Thymus (tissue), 14 donors: Measurements from ENCODE around the gene SLC25A6. TPM values are rescaled to one million over a fixed set of nuclear protein-coding genes. Genes with fewer than 3 reads are reported as not detected.

Source experiments
- DNase-seq, 9 donors: peaks; one replicate each; pipeline ENCODE4 v3.0.0-alpha.2; 2013; ENCODE audit warnings: low spot score in 9 of 9, low read depth in 6 of 9, missing footprints in 1 of 9
- H3K27ac ChIP-seq, 2 donors: one replicate each; pipeline ENCODE4 v1.5.1; 2013; ENCODE audit warnings: control low read depth in 1 of 2, low read depth in 1 of 2, low read length in 1 of 2, mild to moderate bottlenecking in 1 of 2, moderate library complexity in 1 of 2
- H3K27me3 ChIP-seq, 2 donors: one replicate each; pipeline ENCODE4 v1.5.1; 2013; ENCODE audit warnings: low read length in 1 of 2; ENCODE audit not compliant: control insufficient read depth in 2 of 2, insufficient read depth in 1 of 2
- H3K36me3 ChIP-seq, 2 donors: one replicate each; pipeline ENCODE4 v1.5.1; 2013; ENCODE audit warnings: low read length in 1 of 2, mild to moderate bottlenecking in 1 of 2, moderate library complexity in 1 of 2; ENCODE audit not compliant: control insufficient read depth in 2 of 2, insufficient read depth in 2 of 2
- H3K4me1 ChIP-seq, 2 donors: one replicate each; pipeline ENCODE4 v1.5.1; 2013; ENCODE audit warnings: low read length in 2 of 2; ENCODE audit not compliant: control insufficient read depth in 2 of 2, insufficient read depth in 2 of 2
- H3K4me3 ChIP-seq, 2 donors: one replicate each; pipeline ENCODE4 v1.5.1; 2013; ENCODE audit warnings: low read length in 2 of 2, control low read depth in 1 of 2, mild to moderate bottlenecking in 1 of 2
- H3K9me3 ChIP-seq, 2 donors: one replicate each; pipeline ENCODE4 v1.5.1; 2013; ENCODE audit warnings: low read length in 1 of 2, mild to moderate bottlenecking in 1 of 2; ENCODE audit not compliant: control insufficient read depth in 2 of 2, insufficient read depth in 1 of 2
- WGBS: extraction: QIAGEN DNeasy Blood & Tissue Kit; methylation state at CpG from one replicate; pipeline ENCODE4 v1.1.7; 2013; 5-methylcytosine and 5-hydroxymethylcytosine counted together
- long read RNA-seq, 10 donors: transcript quantifications; one replicate each; lab custom pipeline, GENCODE V29; 2026
- polyA plus RNA-seq: library from polyadenylated mRNA; stranded (reverse); fragments of 200-250 nt; gene quantifications from one replicate; pipeline ENCODE4 v1.2.3, GENCODE V29; 2013
- total RNA-seq: library from RNA; stranded (reverse); fragments of 120-200 nt; gene quantifications from one replicate; pipeline ENCODE4 v1.2.4, GENCODE V29; 2013
- donor health status: healthy.

Gene SLC25A6
- total RNA-seq (139 TPM), polyA plus RNA-seq (230 TPM)
- long read RNA-seq, donor 1, transcript SLC25A6-201 (4 exons, 2,062 nt), result major isoform, 39 of 44 reads
- long read RNA-seq, donor 1, partial matches to known transcripts, result 5 of 44 reads
- long read RNA-seq, donor 1, other reads (novel, unspliced or antisense), result 0 of 44 reads
- long read RNA-seq, donor 2, transcript SLC25A6-201 (4 exons, 2,062 nt), result major isoform, 737 of 1,204 reads
- long read RNA-seq, donor 2, partial matches to known transcripts, result 447 of 1,204 reads
- long read RNA-seq, donor 2, other reads (novel, unspliced or antisense), result 19 of 1,204 reads
- long read RNA-seq, donor 3, transcript SLC25A6-201 (4 exons, 2,062 nt), result major isoform, 412 of 516 reads
- long read RNA-seq, donor 3, partial matches to known transcripts, result 95 of 516 reads
- long read RNA-seq, donor 3, other reads (novel, unspliced or antisense), result 9 of 516 reads
- long read RNA-seq, donor 4, transcript SLC25A6-201 (4 exons, 2,062 nt), result major isoform, 198 of 239 reads
- long read RNA-seq, donor 4, partial matches to known transcripts, result 41 of 239 reads
- long read RNA-seq, donor 4, other reads (novel, unspliced or antisense), result 0 of 239 reads
- long read RNA-seq, donor 5, transcript SLC25A6-201 (4 exons, 2,062 nt), result major isoform, 579 of 705 reads
- long read RNA-seq, donor 5, partial matches to known transcripts, result 108 of 705 reads
- long read RNA-seq, donor 5, other reads (novel, unspliced or antisense), result 18 of 705 reads
- long read RNA-seq, donor 6, transcript SLC25A6-201 (4 exons, 2,062 nt), result major isoform, 328 of 554 reads
- long read RNA-seq, donor 6, partial matches to known transcripts, result 219 of 554 reads
- long read RNA-seq, donor 6, other reads (novel, unspliced or antisense), result 7 of 554 reads
- long read RNA-seq, donor 7, transcript SLC25A6-201 (4 exons, 2,062 nt), result major isoform, 301 of 369 reads
- long read RNA-seq, donor 7, partial matches to known transcripts, result 68 of 369 reads
- long read RNA-seq, donor 7, other reads (novel, unspliced or antisense), result 0 of 369 reads
- long read RNA-seq, donor 8, transcript SLC25A6-201 (4 exons, 2,062 nt), result major isoform, 157 of 188 reads
- long read RNA-seq, donor 8, partial matches to known transcripts, result 31 of 188 reads
- long read RNA-seq, donor 8, other reads (novel, unspliced or antisense), result 0 of 188 reads
- long read RNA-seq, donor 9, transcript SLC25A6-201 (4 exons, 2,062 nt), result major isoform, 203 of 236 reads
- long read RNA-seq, donor 9, partial matches to known transcripts, result 33 of 236 reads
- long read RNA-seq, donor 9, other reads (novel, unspliced or antisense), result 0 of 236 reads
- long read RNA-seq, donor 10, transcript SLC25A6-201 (4 exons, 2,062 nt), result major isoform, 272 of 361 reads
- long read RNA-seq, donor 10, partial matches to known transcripts, result 83 of 361 reads
- long read RNA-seq, donor 10, other reads (novel, unspliced or antisense), result 6 of 361 reads

DNA sequence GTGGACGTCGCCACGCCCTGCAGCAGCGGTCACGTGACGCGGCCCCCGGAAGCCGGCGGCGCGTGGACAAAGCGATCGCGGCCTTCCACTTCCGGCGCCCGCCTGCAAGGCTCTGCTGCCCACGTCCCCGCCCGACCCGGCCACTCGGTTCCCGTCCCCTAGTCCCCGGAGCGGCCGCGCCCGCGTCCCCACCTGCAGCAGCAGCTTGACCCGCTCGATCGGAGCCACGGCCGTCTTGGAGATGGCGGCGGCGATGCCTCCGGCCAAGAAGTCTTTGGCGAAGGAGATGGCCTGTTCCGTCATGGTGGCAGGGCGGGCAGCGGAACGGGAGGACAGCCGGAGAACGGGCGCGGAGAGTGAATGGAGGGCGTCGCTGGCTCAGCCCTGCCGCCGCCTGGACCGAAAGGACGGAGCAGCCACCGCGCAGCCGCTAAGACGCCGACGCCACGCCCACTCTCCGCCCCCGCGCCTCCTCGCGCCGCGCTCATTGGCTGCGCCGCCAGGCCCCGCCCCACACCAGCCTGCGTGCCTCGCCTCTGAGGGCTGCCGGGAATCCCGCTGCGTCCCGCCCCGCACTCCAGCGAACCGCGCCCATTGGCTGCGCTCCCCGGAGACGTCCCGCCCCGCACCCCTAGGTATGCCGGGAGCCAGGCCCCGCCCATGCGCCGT is at the start of gene SLC25A6:
Gene SLC25A6, minus strand, starts transcription at position 407 of the 669 bp plus-strand sequence. Its CDS starts 104 bp downstream, at position 303.
- Histone ChIP-seq H3K4me3 (peak within 1 kb of the TSS; percentile 80 to 99), H3K9me3 (peaks cover 0 to 7% of the 10 kb centered on the region in 2 donors), H3K36me3 (peaks cover 41 to 48% of the 10 kb centered on the region in 2 donors), H3K4me1 (peaks cover 8 to 15% of the 10 kb centered on the region in 2 donors), H3K27me3 (no peaks in the 10 kb centered on the region), H3K27ac (peak within 1 kb of the TSS; percentile 98 to 99)
- peak; percentile 91 to 98 (median 96) for DNase-seq
- WGBS, result under 1% methylated on average over 90 of the region's 90 CpGs

DNA sequence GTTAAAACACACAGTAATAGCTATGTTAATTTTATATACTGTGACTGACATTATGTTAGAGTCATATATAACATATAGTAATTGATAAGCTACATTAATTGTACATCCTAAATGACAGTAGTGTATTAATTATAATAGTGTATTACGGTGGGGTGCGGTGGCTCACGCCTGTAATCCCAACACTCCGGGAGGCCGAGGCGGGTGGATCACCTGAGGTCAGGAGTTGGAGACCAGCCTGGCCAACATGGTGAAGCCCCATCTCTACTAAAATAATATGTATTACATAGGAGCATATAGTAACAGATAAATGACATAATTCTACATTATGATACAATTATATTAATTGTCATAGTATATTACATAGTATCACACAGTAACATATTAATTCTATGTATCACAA is 48.6 kb upstream of the SLC25A6 start:
- H3K36me3 ChIP-seq, result peaks cover 32 to 43% of the 10 kb centered on the region in 2 donors
- WGBS, result 99% methylated on average over 6 of the region's 6 CpGs
- no peak for DNase-seq

DNA sequence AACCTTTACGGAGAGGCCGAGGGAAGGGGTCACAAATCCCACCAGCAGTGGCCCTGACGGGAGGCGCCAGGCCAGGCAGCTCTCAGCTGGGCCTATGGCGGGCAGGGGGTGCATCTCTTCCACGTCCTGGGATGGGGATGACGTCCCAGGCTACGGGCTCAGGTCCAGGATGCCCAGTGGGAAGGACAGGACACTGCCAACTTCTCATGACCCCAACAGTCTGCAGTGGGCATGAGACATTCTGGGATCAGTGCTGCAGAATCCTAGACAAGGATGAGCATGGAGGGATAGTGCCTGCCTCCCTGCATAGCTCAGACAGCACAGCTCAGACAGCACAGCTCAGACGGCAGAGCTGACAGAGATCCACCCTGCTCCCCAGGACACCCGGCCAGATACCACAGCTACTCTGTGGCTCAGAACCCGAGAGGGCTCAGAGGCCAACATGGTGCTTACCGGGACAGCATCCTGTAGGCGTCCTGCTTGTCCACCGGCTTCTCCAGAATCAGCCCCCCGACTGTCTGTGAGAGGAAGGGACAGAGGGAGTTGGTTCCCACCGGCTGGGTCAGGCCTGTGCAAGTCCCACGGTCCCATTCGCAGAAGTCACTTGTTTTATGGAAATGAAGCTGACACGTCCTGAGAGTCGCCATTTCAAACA is 43.5 kb upstream of the SLC25A6 start:
- Histone ChIP-seq H3K4me1 (no peaks in the 10 kb centered on the region), H3K9me3 (peaks cover 4% of the 10 kb centered on the region in 2 donors), H3K36me3 (peaks cover 23 to 62% of the 10 kb centered on the region in 2 donors), H3K4me3 (no peak overlapping the region), H3K27me3 (no peaks in the 10 kb centered on the region), H3K27ac (no peak overlapping the region)
- no peak for DNase-seq
- WGBS, result 97% methylated on average over 20 of the region's 20 CpGs

More for the DNA sequence above, 48.6 kb upstream of the SLC25A6 start:
- H3K9me3 ChIP-seq, result peaks cover 8 to 38% of the 10 kb centered on the region in 2 donors
- no peaks in the 10 kb centered on the region for H3K27me3 ChIP-seq
- H3K4me3 ChIP-seq, result no peak overlapping the region
- no peaks in the 10 kb centered on the region for H3K4me1 ChIP-seq
- H3K27ac ChIP-seq, result no peak overlapping the region

DNA sequence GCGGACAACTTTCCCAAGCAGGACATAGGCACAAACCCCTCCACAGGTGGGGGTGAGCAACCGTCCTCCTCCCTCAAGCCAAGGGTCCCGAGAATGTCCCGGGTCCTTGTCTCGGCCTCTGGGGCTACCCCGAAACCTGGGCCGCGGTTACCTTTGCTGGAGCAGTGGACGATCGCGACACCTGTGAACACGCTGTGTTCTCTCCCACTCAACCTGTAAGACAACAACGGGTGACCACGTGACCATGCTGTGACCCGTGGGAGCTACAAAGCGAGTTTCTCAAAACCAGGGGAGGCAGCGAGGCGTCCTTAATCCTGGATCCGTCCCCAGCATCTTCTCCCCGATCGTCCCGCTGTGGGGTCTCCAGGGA is 42.9 kb upstream of the SLC25A6 start:
- H3K36me3 ChIP-seq, result peaks cover 23 to 63% of the 10 kb centered on the region in 2 donors
- H3K4me1 ChIP-seq, result no peaks in the 10 kb centered on the region
- H3K27me3 ChIP-seq, result no peaks in the 10 kb centered on the region
- H3K4me3 ChIP-seq, result no peak overlapping the region
- no peak for DNase-seq
- no peak overlapping the region for H3K27ac ChIP-seq
- 98% methylated on average over 22 of the region's 22 CpGs for WGBS
- H3K9me3 ChIP-seq, result peaks cover 4% of the 10 kb centered on the region in 2 donors

DNA sequence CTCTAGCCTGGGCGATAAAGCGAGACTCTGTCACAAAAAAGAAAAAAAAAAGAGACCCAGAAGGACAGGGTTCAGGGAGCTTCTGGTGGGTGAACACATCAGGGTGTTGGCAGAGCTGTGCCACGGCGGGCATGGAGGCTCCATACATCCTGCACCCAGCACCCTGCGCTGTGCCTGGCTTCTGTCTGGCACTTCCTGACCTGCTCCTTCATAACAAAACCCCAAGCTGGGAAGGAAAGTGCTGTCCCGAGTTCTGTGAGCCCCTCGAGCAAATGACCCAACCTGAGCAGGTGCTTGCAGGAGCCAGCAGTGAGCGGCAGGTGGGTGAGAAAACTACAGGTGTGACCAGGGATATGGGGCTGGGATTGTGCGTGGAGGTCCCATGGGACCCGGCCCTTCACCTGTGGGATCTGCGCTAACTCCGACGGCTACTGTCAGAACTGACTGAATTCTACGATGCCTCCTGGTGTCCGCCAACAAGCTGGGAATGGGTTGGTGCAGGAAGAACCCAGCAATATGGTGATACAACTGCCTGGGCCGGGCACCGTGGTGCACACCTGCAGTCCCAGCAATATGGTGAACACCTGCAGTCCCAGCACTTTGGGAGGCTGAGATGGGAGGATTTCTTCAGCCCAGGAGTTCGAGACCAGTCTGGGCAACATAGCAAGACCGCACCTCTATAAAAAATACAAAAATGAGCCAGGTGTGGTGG is 41.9 kb upstream of the SLC25A6 start:
- Histone ChIP-seq H3K27me3 (no peaks in the 10 kb centered on the region), H3K36me3 (peaks cover 21 to 56% of the 10 kb centered on the region in 2 donors)
- no peak for DNase-seq

DNA sequence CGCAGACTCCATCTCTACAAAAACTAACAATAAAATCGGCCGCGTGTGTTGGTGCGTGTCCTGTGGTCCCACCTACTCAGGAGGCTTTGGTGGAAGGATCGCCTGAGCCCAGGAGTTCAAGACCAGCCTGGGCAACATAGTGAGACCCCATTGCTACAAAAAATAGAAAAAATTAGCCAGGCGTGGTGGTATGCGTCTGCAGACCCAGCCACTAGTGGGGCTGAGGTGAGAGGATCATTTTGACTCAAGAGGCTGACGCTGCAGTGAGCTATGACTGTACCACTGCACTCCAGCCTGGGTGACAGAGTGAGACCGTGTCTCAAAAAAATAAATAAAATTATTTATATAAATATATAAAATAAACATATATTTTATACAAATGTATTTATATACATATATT is 38.5 kb upstream of the SLC25A6 start:
- DNase-seq, result no peak
- WGBS, result 97% methylated on average over 10 of the region's 10 CpGs

More for the DNA sequence above, 41.9 kb upstream of the SLC25A6 start:
- no peak overlapping the region for H3K4me3 ChIP-seq
- peaks cover 1 to 2% of the 10 kb centered on the region in 2 donors for H3K9me3 ChIP-seq
- WGBS, result 98% methylated on average over 19 of the region's 19 CpGs
- no peak overlapping the region for H3K27ac ChIP-seq
- H3K4me1 ChIP-seq, result no peaks in the 10 kb centered on the region

DNA sequence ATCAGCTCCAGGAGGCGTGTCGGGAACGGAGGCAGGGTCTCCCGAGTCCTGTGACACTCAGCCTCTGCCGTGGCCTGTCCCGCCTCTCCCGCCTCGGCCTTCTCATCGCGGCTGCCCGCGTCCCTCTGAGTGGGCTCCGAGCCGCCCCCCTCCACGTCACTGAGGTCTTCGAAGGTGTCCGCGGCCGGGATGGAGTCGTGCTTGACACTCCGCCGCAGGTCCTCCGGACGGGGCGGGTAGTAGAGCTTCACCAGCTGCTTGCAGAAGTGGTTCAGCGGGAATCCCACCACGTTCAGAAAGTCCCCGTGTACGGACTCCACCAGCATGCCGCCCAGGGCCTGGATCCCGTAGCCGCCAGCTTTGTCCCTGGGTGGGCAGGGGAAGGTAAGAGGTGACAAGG is 35.8 kb upstream of the SLC25A6 start:
- no peaks in the 10 kb centered on the region for H3K27me3 ChIP-seq
- no peak for DNase-seq
- H3K27ac ChIP-seq, result no peak overlapping the region
- H3K36me3 ChIP-seq, result peaks cover 25 to 46% of the 10 kb centered on the region in 2 donors
- H3K9me3 ChIP-seq, result peaks cover 8 to 10% of the 10 kb centered on the region in 2 donors
- 95% methylated on average over 32 of the region's 32 CpGs for WGBS
- H3K4me1 ChIP-seq, result no peaks in the 10 kb centered on the region
- H3K4me3 ChIP-seq, result no peak overlapping the region

More for the DNA sequence above, 38.5 kb upstream of the SLC25A6 start:
- no peaks in the 10 kb centered on the region for H3K9me3 ChIP-seq
- H3K27ac ChIP-seq, result no peak overlapping the region
- no peaks in the 10 kb centered on the region for H3K27me3 ChIP-seq
- H3K4me1 ChIP-seq, result no peaks in the 10 kb centered on the region
- H3K4me3 ChIP-seq, result no peak overlapping the region
- H3K36me3 ChIP-seq, result peaks cover 21 to 52% of the 10 kb centered on the region in 2 donors
